Measurements from ENCODE around the gene AGBL4. TPM values are rescaled to one million over a fixed set of nuclear protein-coding genes. Genes with fewer than 3 reads are reported as not detected.

AGBL4 gene
- total RNA-seq, 2 donors from 2014 or later = not detected

DNA sequence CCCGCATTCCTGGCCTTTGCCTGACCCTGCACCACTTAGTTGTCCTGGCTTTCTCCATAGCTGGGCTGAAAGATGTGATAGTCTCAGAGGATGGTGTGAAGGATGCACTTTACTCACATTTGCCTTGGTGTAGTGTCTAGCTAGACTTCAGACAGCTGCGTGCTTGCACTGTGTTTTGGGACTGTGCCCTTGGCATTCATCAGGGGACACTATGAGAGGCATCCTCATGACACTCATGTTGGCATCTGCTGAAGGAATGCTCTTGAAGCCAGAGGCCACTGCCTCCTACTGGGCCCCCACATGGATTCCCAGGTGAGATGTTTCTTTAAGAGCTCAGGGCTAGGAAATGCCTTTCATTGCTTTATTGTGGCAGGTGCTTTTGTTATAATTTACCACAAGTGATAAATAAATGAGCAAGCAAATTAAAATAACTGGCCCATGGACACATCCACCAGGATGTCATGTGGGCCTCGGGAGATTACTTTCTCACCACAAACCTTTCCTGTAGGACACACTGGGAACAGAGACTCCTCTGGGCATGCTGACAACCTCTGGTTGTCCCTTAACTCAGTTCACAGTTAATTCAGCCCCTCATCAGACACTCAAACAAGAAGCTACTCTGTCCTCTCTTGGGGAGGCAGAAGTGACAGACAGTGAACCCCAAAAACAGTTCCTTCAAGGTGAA is 1452.3 kb downstream of the AGBL4 start:
- Mint-ChIP-seq H3K36me3 (ENCODE audit: low read depth) (no peaks in the 10 kb centered on the region), H3K27ac (no peak overlapping the region), H3K27me3 (peaks cover 49% of the 10 kb centered on the region), H3K4me1 (peaks cover 6% of the 10 kb centered on the region), H3K4me3 (no peak overlapping the region)
- ATAC-seq (no peak), DNase-seq (no peak)
- H3K9me3 ChIP-seq (ENCODE audit: control insufficient read depth, low read length, poor library complexity, severe bottlenecking) = no peaks in the 10 kb centered on the region

DNA sequence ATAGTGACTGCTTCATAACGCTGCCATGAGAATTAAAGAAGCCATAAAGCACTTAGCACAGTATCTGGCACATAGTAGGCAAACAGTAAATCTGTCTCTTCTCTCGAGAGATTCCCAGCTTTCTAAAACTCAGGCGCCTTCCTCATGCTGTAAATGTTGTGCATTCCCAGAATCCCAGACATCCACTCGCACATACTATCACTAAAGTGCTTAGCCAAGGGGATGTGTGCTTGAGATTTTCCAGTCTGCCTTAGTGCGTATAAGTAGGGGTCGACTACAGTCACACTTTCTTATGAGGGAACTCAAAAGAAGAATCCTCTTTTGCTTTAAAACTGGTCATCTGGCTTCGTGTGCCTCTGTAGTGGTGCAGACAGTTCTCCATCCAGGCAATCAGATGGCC is 1453.2 kb downstream of the AGBL4 start:
- DNase-seq (no peak), ATAC-seq (no peak)
- Mint-ChIP-seq H3K36me3 (ENCODE audit: low read depth) (no peaks in the 10 kb centered on the region), H3K4me1 (peaks cover 6% of the 10 kb centered on the region), H3K4me3 (no peak overlapping the region), H3K27me3 (peaks cover 48% of the 10 kb centered on the region), H3K27ac (no peak overlapping the region)
- H3K9me3 ChIP-seq (ENCODE audit: control insufficient read depth, low read length, poor library complexity, severe bottlenecking) = no peaks in the 10 kb centered on the region

DNA sequence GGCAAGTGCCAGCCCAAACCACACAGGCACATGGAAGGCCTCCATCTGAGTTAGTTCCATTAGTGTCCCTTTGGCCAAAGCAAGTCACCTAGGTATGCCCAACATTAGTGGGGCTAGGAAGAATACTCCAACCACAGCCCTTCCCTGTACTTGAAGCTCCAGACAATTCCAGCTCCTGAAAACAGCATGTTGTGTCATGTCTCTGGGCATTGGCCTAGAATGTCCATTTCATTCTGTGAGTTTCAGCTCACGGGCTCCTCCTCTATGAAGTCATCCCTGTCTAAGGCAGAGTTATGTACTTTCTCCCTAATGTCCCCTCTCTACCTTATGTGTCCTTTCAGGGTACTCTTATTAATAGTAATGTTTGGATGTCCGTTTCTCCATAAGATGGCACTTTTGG is 1455.3 kb downstream of the AGBL4 start:
- no peak overlapping the region for H3K4me3 Mint-ChIP-seq
- DNase-seq (no peak), ATAC-seq (no peak)
- no peaks in the 10 kb centered on the region for H3K9me3 ChIP-seq (ENCODE audit: control insufficient read depth, low read length, poor library complexity, severe bottlenecking)
- H3K4me1 Mint-ChIP-seq = peaks cover 6% of the 10 kb centered on the region
- H3K36me3 Mint-ChIP-seq (ENCODE audit: low read depth) = no peaks in the 10 kb centered on the region
- no peak overlapping the region for H3K27ac Mint-ChIP-seq
- H3K27me3 Mint-ChIP-seq = peaks cover 44% of the 10 kb centered on the region

DNA sequence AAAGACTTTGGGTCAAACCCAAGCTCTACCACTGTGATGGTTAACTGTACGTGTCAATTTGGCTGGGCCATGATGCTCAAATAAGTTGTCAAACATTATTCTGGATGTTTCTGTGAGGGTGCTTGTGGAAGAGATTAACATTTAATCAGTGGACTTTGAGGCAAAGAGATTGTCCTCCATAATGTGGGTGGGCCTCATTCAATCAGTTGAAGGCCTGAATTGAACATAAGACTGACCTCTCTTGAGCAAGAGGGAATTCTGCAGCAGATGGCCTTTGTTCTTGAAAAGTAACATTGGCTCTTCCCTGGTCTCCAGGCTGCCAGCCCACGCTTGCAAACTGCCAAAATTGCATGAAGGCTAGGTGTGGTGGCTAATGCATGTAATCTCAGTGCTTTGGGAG is 1457.3 kb downstream of the AGBL4 start:
- Mint-ChIP-seq H3K4me3 (no peak overlapping the region), H3K27me3 (peaks cover 25% of the 10 kb centered on the region), H3K27ac (no peak overlapping the region), H3K36me3 (ENCODE audit: low read depth) (no peaks in the 10 kb centered on the region), H3K4me1 (no peaks in the 10 kb centered on the region)
- H3K9me3 ChIP-seq (ENCODE audit: control insufficient read depth, low read length, poor library complexity, severe bottlenecking) = no peaks in the 10 kb centered on the region
- DNase-seq = no peak
- no peak for ATAC-seq

DNA sequence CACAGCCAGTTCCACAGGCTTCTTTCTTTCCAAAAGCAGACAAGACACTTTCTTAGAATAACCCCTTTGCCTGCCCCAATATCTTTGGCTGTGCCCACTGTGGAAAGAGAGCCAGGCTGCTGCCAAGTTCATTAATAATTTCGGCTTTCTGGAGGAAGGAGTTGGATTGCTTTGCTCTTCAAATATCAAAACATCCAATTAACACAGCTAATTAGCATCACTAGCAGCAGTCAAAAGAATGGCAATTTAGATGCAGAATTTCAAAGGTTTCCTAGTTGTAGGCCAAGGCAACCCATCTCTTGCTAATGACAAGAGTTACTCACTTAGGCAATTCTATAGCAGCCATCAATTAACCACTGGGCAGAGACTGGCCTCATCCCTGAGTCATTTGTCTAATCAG is 1460.7 kb downstream of the AGBL4 start:
- Mint-ChIP-seq H3K36me3 (ENCODE audit: low read depth) (no peaks in the 10 kb centered on the region), H3K4me3 (no peak overlapping the region), H3K4me1 (no peaks in the 10 kb centered on the region), H3K27me3 (peaks cover 29% of the 10 kb centered on the region), H3K27ac (no peak overlapping the region)
- DNase-seq = no peak
- H3K9me3 ChIP-seq (ENCODE audit: control insufficient read depth, low read length, poor library complexity, severe bottlenecking) = no peaks in the 10 kb centered on the region
- no peak for ATAC-seq

DNA sequence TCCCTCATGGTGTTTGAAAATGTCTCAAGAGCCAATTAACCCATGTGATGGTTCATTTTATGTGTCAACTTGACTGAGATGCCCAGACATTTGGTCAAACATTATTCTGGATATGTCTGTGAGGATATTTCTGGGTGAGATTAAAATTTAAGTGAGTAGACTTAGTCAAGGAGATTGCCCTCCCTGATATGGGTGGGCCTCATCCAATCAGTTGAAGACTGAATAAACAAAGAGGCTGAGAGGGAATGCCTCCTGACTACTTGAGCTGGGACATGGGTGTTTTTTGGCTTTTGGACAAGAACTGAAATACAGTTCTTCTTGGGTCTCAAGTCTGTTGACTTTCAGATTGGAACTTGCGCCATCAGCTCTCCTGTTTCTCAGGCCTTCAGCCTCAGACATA is 1462.3 kb downstream of the AGBL4 start:
- no peaks in the 10 kb centered on the region for H3K4me1 Mint-ChIP-seq
- ATAC-seq (no peak), DNase-seq (no peak)
- peaks cover 25% of the 10 kb centered on the region for H3K27me3 Mint-ChIP-seq
- H3K9me3 ChIP-seq (ENCODE audit: control insufficient read depth, low read length, poor library complexity, severe bottlenecking) = no peaks in the 10 kb centered on the region
- H3K36me3 Mint-ChIP-seq (ENCODE audit: low read depth) = no peaks in the 10 kb centered on the region
- H3K27ac Mint-ChIP-seq = no peak overlapping the region
- H3K4me3 Mint-ChIP-seq = no peak overlapping the region

DNA sequence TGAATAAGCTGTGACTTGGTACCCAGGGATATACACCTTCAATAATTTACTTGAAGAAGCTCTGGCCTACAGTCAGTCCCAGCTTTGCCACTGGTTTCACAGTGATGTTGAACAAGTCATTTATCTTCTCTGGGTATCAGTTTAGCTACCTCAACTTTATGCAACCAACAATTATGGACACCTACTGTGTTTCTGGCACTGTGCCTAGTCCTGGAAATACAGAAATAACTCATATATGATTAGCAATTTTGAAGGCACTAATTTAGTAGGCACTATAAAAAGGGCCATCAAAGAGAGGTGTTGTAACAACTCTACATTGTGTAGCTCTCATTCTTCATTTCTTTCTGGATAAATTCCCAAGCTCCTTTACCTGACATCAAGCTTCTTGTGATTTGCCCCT is 1463.2 kb downstream of the AGBL4 start:
- no peaks in the 10 kb centered on the region for H3K36me3 Mint-ChIP-seq (ENCODE audit: low read depth)
- peaks cover 27% of the 10 kb centered on the region for H3K27me3 Mint-ChIP-seq
- DNase-seq (no peak), ATAC-seq (no peak)
- no peaks in the 10 kb centered on the region for H3K9me3 ChIP-seq (ENCODE audit: control insufficient read depth, low read length, poor library complexity, severe bottlenecking)
- no peaks in the 10 kb centered on the region for H3K4me1 Mint-ChIP-seq
- H3K4me3 Mint-ChIP-seq = no peak overlapping the region
- H3K27ac Mint-ChIP-seq = no peak overlapping the region

DNA sequence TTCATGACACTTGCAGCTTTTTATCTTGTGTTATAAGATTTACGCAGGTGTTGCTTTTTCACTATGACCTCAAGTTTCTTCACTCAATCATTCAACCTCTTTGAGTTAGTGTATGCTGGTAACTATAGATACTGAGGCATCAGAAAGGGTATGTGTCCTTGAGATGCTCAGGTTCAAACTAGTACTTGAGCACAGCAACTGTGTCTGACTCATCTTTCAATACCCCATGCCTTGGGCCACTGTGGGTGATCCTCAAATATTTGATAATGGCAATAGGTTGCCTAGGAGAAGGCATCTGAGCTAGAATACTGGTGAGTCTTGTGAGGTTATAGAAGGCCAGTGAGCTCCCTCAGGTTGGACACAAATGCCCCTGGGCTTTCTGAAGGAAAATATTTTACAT is 1463.6 kb downstream of the AGBL4 start:
- ATAC-seq (no peak), DNase-seq (no peak)
- Mint-ChIP-seq H3K27me3 (peaks cover 32% of the 10 kb centered on the region), H3K36me3 (ENCODE audit: low read depth) (peaks cover 4% of the 10 kb centered on the region), H3K4me1 (no peaks in the 10 kb centered on the region), H3K27ac (no peak overlapping the region), H3K4me3 (no peak overlapping the region)
- H3K9me3 ChIP-seq (ENCODE audit: control insufficient read depth, low read length, poor library complexity, severe bottlenecking) = no peaks in the 10 kb centered on the region

DNA sequence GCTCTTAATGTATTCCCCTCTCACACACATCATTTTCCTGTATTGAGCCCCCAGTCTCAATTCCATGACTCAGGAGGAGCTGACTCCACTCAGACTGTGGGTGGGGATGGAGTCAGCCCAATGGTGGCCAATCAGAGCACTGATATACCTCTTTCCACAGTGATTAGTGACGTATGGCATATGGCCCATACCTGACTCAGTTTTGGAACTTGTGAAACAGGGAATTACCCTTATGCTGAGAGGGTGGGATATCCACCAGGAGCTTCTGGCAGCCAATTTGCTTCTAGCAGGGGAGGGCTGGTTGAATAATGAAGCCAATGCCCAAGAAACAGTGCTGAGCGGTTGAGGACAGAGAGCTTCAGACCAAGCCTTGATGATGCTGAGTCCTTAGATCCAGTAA is 1465.4 kb downstream of the AGBL4 start:
- DNase-seq = no peak
- no peak for ATAC-seq
- H3K4me3 Mint-ChIP-seq = no peak overlapping the region
- H3K36me3 Mint-ChIP-seq (ENCODE audit: low read depth) = peaks cover 4% of the 10 kb centered on the region
- peaks cover 35% of the 10 kb centered on the region for H3K27me3 Mint-ChIP-seq
- H3K9me3 ChIP-seq (ENCODE audit: control insufficient read depth, low read length, poor library complexity, severe bottlenecking) = no peaks in the 10 kb centered on the region
- H3K27ac Mint-ChIP-seq = no peak overlapping the region
- H3K4me1 Mint-ChIP-seq = no peaks in the 10 kb centered on the region

DNA sequence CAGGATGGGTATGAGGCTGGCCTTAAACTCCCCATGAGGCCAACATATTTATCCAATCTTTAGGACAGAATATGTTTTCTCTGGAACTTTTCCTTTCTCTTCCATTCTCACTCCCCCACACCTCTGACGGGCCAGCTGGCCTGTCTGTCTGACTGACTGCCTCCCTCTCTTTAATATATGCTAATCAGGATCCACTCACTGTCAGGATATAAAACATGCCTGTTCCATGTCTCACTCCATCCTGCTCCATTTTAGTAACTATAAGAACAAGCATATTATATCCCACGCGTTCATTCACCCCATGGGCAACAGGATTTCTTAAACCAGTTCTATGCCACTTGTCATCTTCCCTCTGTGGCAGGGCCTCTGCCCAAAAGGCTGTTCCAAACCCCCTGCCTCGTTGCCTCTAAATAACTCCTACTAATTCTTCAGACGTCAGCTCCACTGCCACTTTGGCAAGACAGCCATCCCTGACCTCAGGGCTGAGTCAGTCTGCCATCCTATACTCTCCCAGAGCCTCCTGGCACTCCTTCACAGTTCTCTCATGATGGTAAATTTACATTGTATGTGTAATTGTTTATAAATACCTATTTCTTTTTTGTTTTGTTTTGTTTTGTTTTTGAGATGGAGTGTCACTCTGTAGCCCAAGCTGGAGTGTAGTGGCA is 1467.4 kb downstream of the AGBL4 start:
- Mint-ChIP-seq H3K27ac (no peak overlapping the region), H3K4me3 (no peak overlapping the region), H3K4me1 (no peaks in the 10 kb centered on the region), H3K36me3 (ENCODE audit: low read depth) (peaks cover 4% of the 10 kb centered on the region), H3K27me3 (peaks cover 36% of the 10 kb centered on the region)
- H3K9me3 ChIP-seq (ENCODE audit: control insufficient read depth, low read length, poor library complexity, severe bottlenecking) = no peaks in the 10 kb centered on the region
- ATAC-seq (no peak), DNase-seq (no peak)

DNA sequence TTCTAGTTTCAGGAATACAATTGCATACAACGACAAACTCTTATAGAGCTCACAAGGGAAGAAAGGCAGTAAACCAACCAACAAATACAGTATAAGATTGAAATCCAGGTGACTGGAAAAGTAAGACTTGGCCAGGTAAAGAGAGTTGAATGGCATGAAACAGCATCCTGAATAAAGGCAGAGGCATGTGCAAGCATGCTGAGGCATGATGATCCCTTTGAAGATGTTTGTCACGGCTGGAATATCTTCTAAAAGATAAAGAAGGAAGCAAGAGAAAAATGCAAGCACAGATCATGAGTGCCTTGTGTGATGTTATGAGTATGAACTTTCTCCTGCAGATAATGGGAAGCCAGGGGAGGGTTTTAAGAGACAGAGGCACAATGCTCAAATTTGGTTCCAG is 1468.5 kb downstream of the AGBL4 start:
- no peak overlapping the region for H3K4me3 Mint-ChIP-seq

DNA sequence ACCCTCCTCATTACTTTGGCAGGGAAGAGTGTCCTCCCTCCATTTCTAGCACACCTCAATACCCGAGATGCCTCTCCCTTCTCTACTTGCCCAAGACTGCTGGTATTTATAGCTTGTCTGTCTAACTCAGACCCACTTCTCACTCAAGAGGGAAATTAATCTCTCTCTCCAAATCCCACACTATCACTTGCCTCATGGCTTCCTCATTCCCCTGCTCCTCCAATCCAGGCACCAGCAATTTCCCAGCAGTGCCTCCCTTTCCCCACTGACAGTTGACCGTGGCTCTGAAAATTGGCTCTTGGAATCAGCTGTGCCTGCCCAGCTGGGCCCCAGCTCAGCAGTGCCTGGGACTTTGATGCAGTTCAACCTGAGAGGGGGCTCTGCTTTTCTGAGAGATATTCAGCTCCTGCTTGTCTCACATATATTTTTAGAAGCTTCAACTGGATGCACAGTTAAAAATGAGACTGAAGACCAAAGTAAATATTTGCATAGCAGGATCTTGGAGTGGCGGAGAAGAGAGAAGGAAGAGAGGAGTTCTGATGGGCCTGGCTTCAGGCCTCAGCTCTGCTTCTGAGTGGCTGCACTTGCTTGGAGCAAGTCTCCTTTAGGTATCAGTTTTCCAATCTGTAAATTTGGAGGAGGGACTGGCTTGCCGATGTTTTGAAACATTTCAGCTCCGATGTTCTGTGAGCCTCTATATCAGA is 1470.7 kb downstream of the AGBL4 start:
- ATAC-seq (no peak), DNase-seq (no peak)
- no peak overlapping the region for H3K27ac Mint-ChIP-seq
- H3K27me3 Mint-ChIP-seq = peaks cover 38% of the 10 kb centered on the region
- H3K4me1 Mint-ChIP-seq = peaks cover 6% of the 10 kb centered on the region
- no peaks in the 10 kb centered on the region for H3K9me3 ChIP-seq (ENCODE audit: control insufficient read depth, low read length, poor library complexity, severe bottlenecking)
- peaks cover 4% of the 10 kb centered on the region for H3K36me3 Mint-ChIP-seq (ENCODE audit: low read depth)
- H3K4me3 Mint-ChIP-seq = no peak overlapping the region

More for the DNA sequence above, 1468.5 kb downstream of the AGBL4 start:
- DNase-seq (no peak), ATAC-seq (no peak)
- peaks cover 4% of the 10 kb centered on the region for H3K36me3 Mint-ChIP-seq (ENCODE audit: low read depth)
- H3K4me1 Mint-ChIP-seq = no peaks in the 10 kb centered on the region
- no peak overlapping the region for H3K27ac Mint-ChIP-seq
- H3K27me3 Mint-ChIP-seq = peaks cover 39% of the 10 kb centered on the region
- no peaks in the 10 kb centered on the region for H3K9me3 ChIP-seq (ENCODE audit: control insufficient read depth, low read length, poor library complexity, severe bottlenecking)

DNA sequence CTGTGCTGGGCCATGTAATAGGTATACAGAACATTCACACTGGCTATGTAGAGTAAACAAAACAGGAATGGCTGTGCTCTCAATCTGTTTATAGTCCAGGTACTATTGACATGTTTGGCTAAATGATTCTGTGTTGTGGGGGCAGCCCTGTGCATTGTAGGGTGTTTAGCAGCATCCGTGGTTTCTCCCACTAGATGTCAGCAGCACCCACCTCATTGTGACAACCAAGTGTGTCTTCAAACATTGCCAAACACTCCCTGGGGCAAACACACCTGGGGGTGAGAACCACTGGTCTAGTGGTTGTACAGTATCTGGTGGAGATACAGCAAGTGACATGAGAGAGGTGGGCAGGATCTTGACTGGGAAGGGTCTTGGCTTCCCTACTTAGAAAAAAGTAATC is 1471.3 kb downstream of the AGBL4 start:
- no peaks in the 10 kb centered on the region for H3K9me3 ChIP-seq (ENCODE audit: control insufficient read depth, low read length, poor library complexity, severe bottlenecking)
- Mint-ChIP-seq H3K27ac (no peak overlapping the region), H3K4me3 (no peak overlapping the region), H3K4me1 (peaks cover 6% of the 10 kb centered on the region), H3K27me3 (peaks cover 40% of the 10 kb centered on the region), H3K36me3 (ENCODE audit: low read depth) (peaks cover 4% of the 10 kb centered on the region)
- ATAC-seq = no peak
- no peak for DNase-seq
